ENCODE measurements around the gene SETD1A. TPM values are rescaled to one million over a fixed set of nuclear protein-coding genes. Genes with fewer than 3 reads are reported as not detected.

The SETD1A gene
- total and polyA plus RNA-seq, 2 donors = 2.4 to 13.1 TPM

- Histone ChIP-seq H3K27me3 (ENCODE audit: control insufficient read depth in 2 of 2, insufficient read depth in 1 of 2, low read length in 1 of 2) (peaks cover 12 to 55% of the 10 kb centered on the region in 2 donors), H3K9me3 (ENCODE audit: control insufficient read depth in 2 of 2, insufficient read depth in 1 of 2, low read length in 1 of 2) (no peaks in the 10 kb centered on the region), H3K4me3 (ENCODE audit: low read length in 2 of 2) (no peak overlapping the region), H3K36me3 (ENCODE audit: control insufficient read depth in 2 of 2, insufficient read depth in 2 of 2, low read length in 1 of 2) (no peaks in the 10 kb centered on the region), H3K4me1 (ENCODE audit: control insufficient read depth in 2 of 2, insufficient read depth in 2 of 2, low read length in 2 of 2) (peaks cover 0 to 5% of the 10 kb centered on the region in 2 donors), H3K27ac (ENCODE audit: low read depth in 1 of 2, low read length in 1 of 2) (no peak overlapping the region)
- DNase-seq (ENCODE audit: low read depth in 6 of 9, low spot score in 9 of 9) = no peak
- whole genome bisulfite sequencing = 89% methylated on average over 16 of the region's 16 CpGs
These were observed 48.0 kb downstream of the SETD1A start for GRCh38 chr16:31005350-31006085.

GRCh38 chr16:31006086-31006385, 48.5 kb downstream of the SETD1A start:
- Histone ChIP-seq H3K27me3 (ENCODE audit: control insufficient read depth in 2 of 2, insufficient read depth in 1 of 2, low read length in 1 of 2) (peaks cover 12 to 60% of the 10 kb centered on the region in 2 donors), H3K9me3 (ENCODE audit: control insufficient read depth in 2 of 2, insufficient read depth in 1 of 2, low read length in 1 of 2) (no peaks in the 10 kb centered on the region), H3K36me3 (ENCODE audit: control insufficient read depth in 2 of 2, insufficient read depth in 2 of 2, low read length in 1 of 2) (no peaks in the 10 kb centered on the region), H3K27ac (ENCODE audit: low read depth in 1 of 2, low read length in 1 of 2) (no peak overlapping the region), H3K4me3 (ENCODE audit: low read length in 2 of 2) (no peak overlapping the region), H3K4me1 (ENCODE audit: control insufficient read depth in 2 of 2, insufficient read depth in 2 of 2, low read length in 2 of 2) (peaks cover 0 to 9% of the 10 kb centered on the region in 2 donors)
- 82% methylated on average over 7 of the region's 7 CpGs for WGBS
- DNase-seq (ENCODE audit: low read depth in 6 of 9, low spot score in 9 of 9) = no peak

GRCh38 chr16:31006589-31006988, 49.0 kb downstream of the SETD1A start:
- peaks cover 12 to 65% of the 10 kb centered on the region in 2 donors for H3K27me3 ChIP-seq (ENCODE audit: control insufficient read depth in 2 of 2, insufficient read depth in 1 of 2, low read length in 1 of 2)
- WGBS = 97% methylated on average over 8 of the region's 8 CpGs

GRCh38 chr16:31007684-31008083, 50.1 kb downstream of the SETD1A start:
- 81% methylated on average over 6 of the region's 6 CpGs for WGBS
- Histone ChIP-seq H3K4me3 (ENCODE audit: low read length in 2 of 2) (no peak overlapping the region), H3K27me3 (ENCODE audit: control insufficient read depth in 2 of 2, insufficient read depth in 1 of 2, low read length in 1 of 2) (peaks cover 12 to 72% of the 10 kb centered on the region in 2 donors), H3K9me3 (ENCODE audit: control insufficient read depth in 2 of 2, insufficient read depth in 1 of 2, low read length in 1 of 2) (no peaks in the 10 kb centered on the region), H3K27ac (ENCODE audit: low read depth in 1 of 2, low read length in 1 of 2) (no peak overlapping the region), H3K36me3 (ENCODE audit: control insufficient read depth in 2 of 2, insufficient read depth in 2 of 2, low read length in 1 of 2) (no peaks in the 10 kb centered on the region), H3K4me1 (ENCODE audit: control insufficient read depth in 2 of 2, insufficient read depth in 2 of 2, low read length in 2 of 2) (peaks cover 0 to 11% of the 10 kb centered on the region in 2 donors)
- no peak for DNase-seq (ENCODE audit: low read depth in 6 of 9, low spot score in 9 of 9)

More at GRCh38 chr16:31006589-31006988, 49.0 kb downstream of the SETD1A start:
- no peaks in the 10 kb centered on the region for H3K36me3 ChIP-seq (ENCODE audit: control insufficient read depth in 2 of 2, insufficient read depth in 2 of 2, low read length in 1 of 2)
- H3K4me3 ChIP-seq (ENCODE audit: low read length in 2 of 2) = no peak overlapping the region
- peaks cover 0 to 11% of the 10 kb centered on the region in 2 donors for H3K4me1 ChIP-seq (ENCODE audit: control insufficient read depth in 2 of 2, insufficient read depth in 2 of 2, low read length in 2 of 2)
- no peaks in the 10 kb centered on the region for H3K9me3 ChIP-seq (ENCODE audit: control insufficient read depth in 2 of 2, insufficient read depth in 1 of 2, low read length in 1 of 2)
- DNase-seq (ENCODE audit: low read depth in 6 of 9, low spot score in 9 of 9) = no peak
- no peak overlapping the region for H3K27ac ChIP-seq (ENCODE audit: low read depth in 1 of 2, low read length in 1 of 2)

- Histone ChIP-seq H3K36me3 (ENCODE audit: control insufficient read depth in 2 of 2, insufficient read depth in 2 of 2, low read length in 1 of 2) (no peaks in the 10 kb centered on the region), H3K4me3 (ENCODE audit: low read length in 2 of 2) (no peak overlapping the region), H3K27ac (ENCODE audit: low read depth in 1 of 2, low read length in 1 of 2) (no peak overlapping the region), H3K9me3 (ENCODE audit: control insufficient read depth in 2 of 2, insufficient read depth in 1 of 2, low read length in 1 of 2) (no peaks in the 10 kb centered on the region), H3K27me3 (ENCODE audit: control insufficient read depth in 2 of 2, insufficient read depth in 1 of 2, low read length in 1 of 2) (peaks cover 12 to 74% of the 10 kb centered on the region in 2 donors), H3K4me1 (ENCODE audit: control insufficient read depth in 2 of 2, insufficient read depth in 2 of 2, low read length in 2 of 2) (peaks cover 0 to 10% of the 10 kb centered on the region in 2 donors)
- 91% methylated on average over 6 of the region's 6 CpGs for WGBS
- no peak for DNase-seq (ENCODE audit: low read depth in 6 of 9, low spot score in 9 of 9)
These were observed 50.6 kb downstream of the SETD1A start for GRCh38 chr16:31008149-31008548.

GRCh38 chr16:31008551-31008950, 51.0 kb downstream of the SETD1A start:
- H3K27ac ChIP-seq (ENCODE audit: low read depth in 1 of 2, low read length in 1 of 2) = no peak overlapping the region
- no peaks in the 10 kb centered on the region for H3K9me3 ChIP-seq (ENCODE audit: control insufficient read depth in 2 of 2, insufficient read depth in 1 of 2, low read length in 1 of 2)
- DNase-seq (ENCODE audit: low read depth in 6 of 9, low spot score in 9 of 9) = no peak
- 97% methylated on average over 5 of the region's 5 CpGs for WGBS
- no peak overlapping the region for H3K4me3 ChIP-seq (ENCODE audit: low read length in 2 of 2)
- H3K36me3 ChIP-seq (ENCODE audit: control insufficient read depth in 2 of 2, insufficient read depth in 2 of 2, low read length in 1 of 2) = no peaks in the 10 kb centered on the region
- peaks cover 12 to 76% of the 10 kb centered on the region in 2 donors for H3K27me3 ChIP-seq (ENCODE audit: control insufficient read depth in 2 of 2, insufficient read depth in 1 of 2, low read length in 1 of 2)
- H3K4me1 ChIP-seq (ENCODE audit: control insufficient read depth in 2 of 2, insufficient read depth in 2 of 2, low read length in 2 of 2) = peaks cover 0 to 6% of the 10 kb centered on the region in 2 donors

- 95% methylated on average over 7 of the region's 7 CpGs for WGBS
- DNase-seq (ENCODE audit: low read depth in 6 of 9, low spot score in 9 of 9) = no peak
- H3K9me3 ChIP-seq (ENCODE audit: control insufficient read depth in 2 of 2, insufficient read depth in 1 of 2, low read length in 1 of 2) = no peaks in the 10 kb centered on the region
- peaks cover 0 to 5% of the 10 kb centered on the region in 2 donors for H3K4me1 ChIP-seq (ENCODE audit: control insufficient read depth in 2 of 2, insufficient read depth in 2 of 2, low read length in 2 of 2)
- no peak overlapping the region for H3K27ac ChIP-seq (ENCODE audit: low read depth in 1 of 2, low read length in 1 of 2)
- no peaks in the 10 kb centered on the region for H3K36me3 ChIP-seq (ENCODE audit: control insufficient read depth in 2 of 2, insufficient read depth in 2 of 2, low read length in 1 of 2)
- H3K27me3 ChIP-seq (ENCODE audit: control insufficient read depth in 2 of 2, insufficient read depth in 1 of 2, low read length in 1 of 2) = peaks cover 12 to 77% of the 10 kb centered on the region in 2 donors
- H3K4me3 ChIP-seq (ENCODE audit: low read length in 2 of 2) = no peak overlapping the region
These were observed 51.6 kb downstream of the SETD1A start for GRCh38 chr16:31009120-31009519.

- Histone ChIP-seq H3K4me1 (ENCODE audit: control insufficient read depth in 2 of 2, insufficient read depth in 2 of 2, low read length in 2 of 2) (peaks cover 0 to 5% of the 10 kb centered on the region in 2 donors), H3K36me3 (ENCODE audit: control insufficient read depth in 2 of 2, insufficient read depth in 2 of 2, low read length in 1 of 2) (no peaks in the 10 kb centered on the region), H3K9me3 (ENCODE audit: control insufficient read depth in 2 of 2, insufficient read depth in 1 of 2, low read length in 1 of 2) (no peaks in the 10 kb centered on the region), H3K27ac (ENCODE audit: low read depth in 1 of 2, low read length in 1 of 2) (no peak overlapping the region), H3K27me3 (ENCODE audit: control insufficient read depth in 2 of 2, insufficient read depth in 1 of 2, low read length in 1 of 2) (peaks cover 12 to 74% of the 10 kb centered on the region in 2 donors), H3K4me3 (ENCODE audit: low read length in 2 of 2) (peak overlapping the region in 1 of 2 donors; percentile 50)
- DNase-seq (ENCODE audit: low read depth in 6 of 9, low spot score in 9 of 9) = no peak
- 20% methylated on average over 36 of the region's 36 CpGs for WGBS
These were observed 52.5 kb downstream of the SETD1A start for GRCh38 chr16:31009894-31010584.

- no peak within 1 kb of the TSS for H3K27ac ChIP-seq (ENCODE audit: low read depth in 1 of 2, low read length in 1 of 2)
- peak in 6 of 9 donors; percentile 8 to 67 (median 41) for DNase-seq (ENCODE audit: low read depth in 6 of 9, low spot score in 9 of 9)
- no peaks in the 10 kb centered on the region for H3K36me3 ChIP-seq (ENCODE audit: control insufficient read depth in 2 of 2, insufficient read depth in 2 of 2, low read length in 1 of 2)
- peak within 1 kb of the TSS; percentile 16 to 50 for H3K4me3 ChIP-seq (ENCODE audit: low read length in 2 of 2)
- 7% methylated on average over 45 of the region's 45 CpGs for WGBS
- no peaks in the 10 kb centered on the region for H3K9me3 ChIP-seq (ENCODE audit: control insufficient read depth in 2 of 2, insufficient read depth in 1 of 2, low read length in 1 of 2)
- H3K27me3 ChIP-seq (ENCODE audit: control insufficient read depth in 2 of 2, insufficient read depth in 1 of 2, low read length in 1 of 2) = peaks cover 12 to 70% of the 10 kb centered on the region in 2 donors
- peaks cover 0 to 5% of the 10 kb centered on the region in 2 donors for H3K4me1 ChIP-seq (ENCODE audit: control insufficient read depth in 2 of 2, insufficient read depth in 2 of 2, low read length in 2 of 2)
These were observed 53.2 kb downstream of the SETD1A start, which contains the start of gene STX1B for GRCh38 chr16:31010585-31011325. Gene STX1B, minus strand, starts transcription at chr16:31010638. Its CDS starts 242 bp downstream, at chr16:31010396.
